ENCODE data around the gene ZNF222. TPM values are rescaled to one million over a fixed set of nuclear protein-coding genes. Genes with fewer than 3 reads are reported as not detected.

The ZNF222 gene
- total RNA-seq, 1 experiment from 2014 or later = 3.4 TPM

DNA sequence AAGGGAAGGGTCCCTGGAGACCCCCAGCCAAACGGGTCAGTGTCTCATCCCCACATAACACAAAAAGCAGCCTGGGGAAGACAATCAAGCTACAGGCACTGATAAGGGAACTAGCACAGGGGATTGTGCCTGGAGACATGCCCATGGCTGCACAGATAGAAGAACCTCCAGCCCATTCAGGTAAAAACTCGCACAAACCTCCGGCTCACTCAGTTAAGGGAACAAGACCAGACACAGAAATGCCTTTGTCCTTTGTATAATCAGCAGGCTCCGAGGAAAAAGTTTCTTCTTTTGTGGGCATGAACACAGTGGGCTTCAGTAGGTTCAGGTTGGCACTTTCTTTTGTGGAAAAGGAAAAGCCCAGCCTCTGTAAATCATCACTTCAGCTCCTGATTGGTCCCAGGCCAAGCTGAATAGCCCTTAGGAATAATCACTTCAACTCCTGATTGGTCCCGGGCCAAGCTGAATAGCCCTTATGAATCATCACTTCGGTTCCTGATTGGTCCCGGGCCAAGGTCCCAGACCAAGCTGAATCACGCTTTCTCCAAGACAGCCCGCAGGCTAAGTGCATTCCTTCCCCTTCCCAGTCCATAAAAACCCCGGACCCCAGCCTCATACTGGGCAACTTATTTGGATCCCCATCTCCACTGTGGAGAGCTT, 27.4 kb upstream of the ZNF222 start:
- TF ChIP-seq MYBL2 (CRISPR knock-in tag; IDR thresholded peaks at IDR 0.05) (no peak), GABPB1 (CRISPR knock-in tag; IDR thresholded peaks at IDR 0.05) (no peak), ERG (CRISPR knock-in tag; IDR thresholded peaks at IDR 0.05) (no peak), ZNF512 (CRISPR knock-in tag; IDR thresholded peaks at IDR 0.05; ENCODE audit: borderline replicate concordance) (no peak), NR1H2 (CRISPR knock-in tag; IDR thresholded peaks at IDR 0.05) (no peak), ATF1 (CRISPR knock-in tag; IDR thresholded peaks at IDR 0.05) (no peak), PRDM15 (CRISPR knock-in tag; IDR thresholded peaks at IDR 0.05) (no peak), SMAD3 (CRISPR knock-in tag; IDR thresholded peaks at IDR 0.05; ENCODE audit: borderline replicate concordance) (no peak), NFE2L1 (CRISPR knock-in tag; IDR thresholded peaks at IDR 0.05) (no peak)
- TF ChIP-seq, protein P1, sequence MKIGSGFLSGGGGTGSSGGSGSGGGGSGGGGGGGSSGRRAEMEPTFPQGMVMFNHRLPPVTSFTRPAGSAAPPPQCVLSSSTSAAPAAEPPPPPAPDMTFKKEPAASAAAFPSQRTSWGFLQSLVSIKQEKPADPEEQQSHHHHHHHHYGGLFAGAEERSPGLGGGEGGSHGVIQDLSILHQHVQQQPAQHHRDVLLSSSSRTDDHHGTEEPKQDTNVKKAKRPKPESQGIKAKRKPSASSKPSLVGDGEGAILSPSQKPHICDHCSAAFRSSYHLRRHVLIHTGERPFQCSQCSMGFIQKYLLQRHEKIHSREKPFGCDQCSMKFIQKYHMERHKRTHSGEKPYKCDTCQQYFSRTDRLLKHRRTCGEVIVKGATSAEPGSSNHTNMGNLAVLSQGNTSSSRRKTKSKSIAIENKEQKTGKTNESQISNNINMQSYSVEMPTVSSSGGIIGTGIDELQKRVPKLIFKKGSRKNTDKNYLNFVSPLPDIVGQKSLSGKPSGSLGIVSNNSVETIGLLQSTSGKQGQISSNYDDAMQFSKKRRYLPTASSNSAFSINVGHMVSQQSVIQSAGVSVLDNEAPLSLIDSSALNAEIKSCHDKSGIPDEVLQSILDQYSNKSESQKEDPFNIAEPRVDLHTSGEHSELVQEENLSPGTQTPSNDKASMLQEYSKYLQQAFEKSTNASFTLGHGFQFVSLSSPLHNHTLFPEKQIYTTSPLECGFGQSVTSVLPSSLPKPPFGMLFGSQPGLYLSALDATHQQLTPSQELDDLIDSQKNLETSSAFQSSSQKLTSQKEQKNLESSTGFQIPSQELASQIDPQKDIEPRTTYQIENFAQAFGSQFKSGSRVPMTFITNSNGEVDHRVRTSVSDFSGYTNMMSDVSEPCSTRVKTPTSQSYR (CRISPR knock-in tag; IDR thresholded peaks at IDR 0.05) = no peak
- TF ChIP-seq, protein P2, sequence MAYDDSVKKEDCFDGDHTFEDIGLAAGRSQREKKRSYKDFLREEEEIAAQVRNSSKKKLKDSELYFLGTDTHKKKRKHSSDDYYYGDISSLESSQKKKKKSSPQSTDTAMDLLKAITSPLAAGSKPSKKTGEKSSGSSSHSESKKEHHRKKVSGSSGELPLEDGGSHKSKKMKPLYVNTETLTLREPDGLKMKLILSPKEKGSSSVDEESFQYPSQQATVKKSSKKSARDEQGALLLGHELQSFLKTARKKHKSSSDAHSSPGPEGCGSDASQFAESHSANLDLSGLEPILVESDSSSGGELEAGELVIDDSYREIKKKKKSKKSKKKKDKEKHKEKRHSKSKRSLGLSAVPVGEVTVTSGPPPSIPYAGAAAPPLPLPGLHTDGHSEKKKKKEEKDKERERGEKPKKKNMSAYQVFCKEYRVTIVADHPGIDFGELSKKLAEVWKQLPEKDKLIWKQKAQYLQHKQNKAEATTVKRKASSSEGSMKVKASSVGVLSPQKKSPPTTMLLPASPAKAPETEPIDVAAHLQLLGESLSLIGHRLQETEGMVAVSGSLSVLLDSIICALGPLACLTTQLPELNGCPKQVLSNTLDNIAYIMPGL (CRISPR knock-in tag; IDR thresholded peaks at IDR 0.05) = no peak
- TF ChIP-seq, protein P3, sequence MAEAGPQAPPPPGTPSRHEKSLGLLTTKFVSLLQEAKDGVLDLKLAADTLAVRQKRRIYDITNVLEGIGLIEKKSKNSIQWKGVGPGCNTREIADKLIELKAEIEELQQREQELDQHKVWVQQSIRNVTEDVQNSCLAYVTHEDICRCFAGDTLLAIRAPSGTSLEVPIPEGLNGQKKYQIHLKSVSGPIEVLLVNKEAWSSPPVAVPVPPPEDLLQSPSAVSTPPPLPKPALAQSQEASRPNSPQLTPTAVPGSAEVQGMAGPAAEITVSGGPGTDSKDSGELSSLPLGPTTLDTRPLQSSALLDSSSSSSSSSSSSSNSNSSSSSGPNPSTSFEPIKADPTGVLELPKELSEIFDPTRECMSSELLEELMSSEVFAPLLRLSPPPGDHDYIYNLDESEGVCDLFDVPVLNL (CRISPR knock-in tag; IDR thresholded peaks at IDR 0.05; ENCODE audit: borderline replicate concordance, low read depth) = no peak
- no peak overlapping the region for H3K4me3 Mint-ChIP-seq
- H3K36me3 Mint-ChIP-seq = peaks cover 37% of the 10 kb centered on the region
- peaks cover 34% of the 10 kb centered on the region for H3K9me3 Mint-ChIP-seq
- ATAC-seq (no peak; the same call in 1 of the 2 replicates), DNase-seq (ENCODE audit: low spot score) (no peak)
- no peaks in the 10 kb centered on the region for H3K27me3 Mint-ChIP-seq (ENCODE audit: low read depth)
- CTCF ChIA-PET = no interaction called here
- POLR2A ChIA-PET = no interaction called here
- H3K27ac Mint-ChIP-seq = no peak overlapping the region
- H3K4me1 Mint-ChIP-seq = peaks cover 7% of the 10 kb centered on the region

All from WTC11 (cell line).